Ishikawa (cell line): ENCODE results near the gene AGTRAP.

ENCODE experiments used
- CREB1 ChIP-seq: IDR thresholded peaks from 2 replicates; pipeline ENCODE4 v1.6.1; 2012; ENCODE audit warnings: low read depth
- EGR1 ChIP-seq: IDR thresholded peaks from 2 replicates; pipeline ENCODE4 v1.6.1; 2012
- EP300 ChIP-seq: IDR thresholded peaks from 2 replicates; pipeline ENCODE4 v1.6.1; 2012; ENCODE audit warnings: borderline replicate concordance
- ZBTB7A ChIP-seq: IDR thresholded peaks from 2 replicates; pipeline ENCODE4 v1.6.1; 2012; ENCODE audit warnings: low read depth
- TF ChIP-seq, protein P1 (sequence below): IDR thresholded peaks from 2 replicates; pipeline ENCODE4 v1.6.1; 2012; ENCODE audit warnings: low read depth, mild to moderate bottlenecking

DNA sequence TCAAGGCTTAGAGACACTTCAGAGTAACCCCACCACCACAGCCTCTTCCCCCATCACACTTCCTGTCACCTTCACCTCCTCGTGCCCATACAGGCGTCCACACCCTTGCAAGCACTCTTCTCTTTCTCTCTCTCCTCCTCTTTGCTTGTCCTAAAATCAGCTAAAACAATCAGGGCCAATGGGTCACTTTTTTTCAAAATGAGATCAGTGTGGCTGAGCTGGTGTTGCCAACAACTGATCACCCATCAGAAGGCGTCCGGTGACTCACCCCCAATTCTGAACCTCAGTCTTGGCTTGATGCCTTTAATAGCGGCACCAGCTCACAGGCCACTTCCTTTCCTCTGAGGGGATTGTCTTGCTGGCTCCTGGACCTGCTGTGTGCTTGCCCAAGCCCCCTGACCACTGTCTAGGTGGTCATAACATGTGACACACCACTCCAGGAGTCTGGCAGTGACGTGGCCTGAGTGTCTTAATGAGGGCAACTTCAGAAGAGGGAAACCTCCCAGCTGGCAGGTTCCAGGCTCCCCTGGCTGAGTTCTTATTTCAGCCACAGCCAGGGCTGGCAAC is 42.8 kb upstream of the AGTRAP start:
- TF ChIP-seq EGR1 (no peak), EP300 (no peak), ZBTB7A (no peak), CREB1 (no peak)
- TF ChIP-seq, protein P1, sequence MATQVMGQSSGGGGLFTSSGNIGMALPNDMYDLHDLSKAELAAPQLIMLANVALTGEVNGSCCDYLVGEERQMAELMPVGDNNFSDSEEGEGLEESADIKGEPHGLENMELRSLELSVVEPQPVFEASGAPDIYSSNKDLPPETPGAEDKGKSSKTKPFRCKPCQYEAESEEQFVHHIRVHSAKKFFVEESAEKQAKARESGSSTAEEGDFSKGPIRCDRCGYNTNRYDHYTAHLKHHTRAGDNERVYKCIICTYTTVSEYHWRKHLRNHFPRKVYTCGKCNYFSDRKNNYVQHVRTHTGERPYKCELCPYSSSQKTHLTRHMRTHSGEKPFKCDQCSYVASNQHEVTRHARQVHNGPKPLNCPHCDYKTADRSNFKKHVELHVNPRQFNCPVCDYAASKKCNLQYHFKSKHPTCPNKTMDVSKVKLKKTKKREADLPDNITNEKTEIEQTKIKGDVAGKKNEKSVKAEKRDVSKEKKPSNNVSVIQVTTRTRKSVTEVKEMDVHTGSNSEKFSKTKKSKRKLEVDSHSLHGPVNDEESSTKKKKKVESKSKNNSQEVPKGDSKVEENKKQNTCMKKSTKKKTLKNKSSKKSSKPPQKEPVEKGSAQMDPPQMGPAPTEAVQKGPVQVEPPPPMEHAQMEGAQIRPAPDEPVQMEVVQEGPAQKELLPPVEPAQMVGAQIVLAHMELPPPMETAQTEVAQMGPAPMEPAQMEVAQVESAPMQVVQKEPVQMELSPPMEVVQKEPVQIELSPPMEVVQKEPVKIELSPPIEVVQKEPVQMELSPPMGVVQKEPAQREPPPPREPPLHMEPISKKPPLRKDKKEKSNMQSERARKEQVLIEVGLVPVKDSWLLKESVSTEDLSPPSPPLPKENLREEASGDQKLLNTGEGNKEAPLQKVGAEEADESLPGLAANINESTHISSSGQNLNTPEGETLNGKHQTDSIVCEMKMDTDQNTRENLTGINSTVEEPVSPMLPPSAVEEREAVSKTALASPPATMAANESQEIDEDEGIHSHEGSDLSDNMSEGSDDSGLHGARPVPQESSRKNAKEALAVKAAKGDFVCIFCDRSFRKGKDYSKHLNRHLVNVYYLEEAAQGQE = no peak
